ENCODE data around the gene SEC16B. TPM values are rescaled to one million over a fixed set of nuclear protein-coding genes. Genes with fewer than 3 reads are reported as not detected.

The SEC16B gene
- total RNA-seq, 3 donors from 2014 or later, result 2.4 to 9.4 (median 4.7) TPM

GRCh38 chr1:177905686-177906085 lies 64.2 kb downstream of the SEC16B start:
- H3K4me1 ChIP-seq (ENCODE audit: low read depth), result no peaks in the 10 kb centered on the region
- ATAC-seq (no peak), DNase-seq (no peak)
- TF ChIP-seq, protein P1, sequence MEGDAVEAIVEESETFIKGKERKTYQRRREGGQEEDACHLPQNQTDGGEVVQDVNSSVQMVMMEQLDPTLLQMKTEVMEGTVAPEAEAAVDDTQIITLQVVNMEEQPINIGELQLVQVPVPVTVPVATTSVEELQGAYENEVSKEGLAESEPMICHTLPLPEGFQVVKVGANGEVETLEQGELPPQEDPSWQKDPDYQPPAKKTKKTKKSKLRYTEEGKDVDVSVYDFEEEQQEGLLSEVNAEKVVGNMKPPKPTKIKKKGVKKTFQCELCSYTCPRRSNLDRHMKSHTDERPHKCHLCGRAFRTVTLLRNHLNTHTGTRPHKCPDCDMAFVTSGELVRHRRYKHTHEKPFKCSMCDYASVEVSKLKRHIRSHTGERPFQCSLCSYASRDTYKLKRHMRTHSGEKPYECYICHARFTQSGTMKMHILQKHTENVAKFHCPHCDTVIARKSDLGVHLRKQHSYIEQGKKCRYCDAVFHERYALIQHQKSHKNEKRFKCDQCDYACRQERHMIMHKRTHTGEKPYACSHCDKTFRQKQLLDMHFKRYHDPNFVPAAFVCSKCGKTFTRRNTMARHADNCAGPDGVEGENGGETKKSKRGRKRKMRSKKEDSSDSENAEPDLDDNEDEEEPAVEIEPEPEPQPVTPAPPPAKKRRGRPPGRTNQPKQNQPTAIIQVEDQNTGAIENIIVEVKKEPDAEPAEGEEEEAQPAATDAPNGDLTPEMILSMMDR (IDR thresholded peaks at IDR 0.05), result no peak
- intact Hi-C loops (cut with DNase I, micrococcal nuclease), result no loop called here
- no peak overlapping the region for H3K4me3 ChIP-seq
- H3K36me3 ChIP-seq (ENCODE audit: low read depth), result no peaks in the 10 kb centered on the region
- no peaks in the 10 kb centered on the region for H3K9me3 ChIP-seq

DNA sequence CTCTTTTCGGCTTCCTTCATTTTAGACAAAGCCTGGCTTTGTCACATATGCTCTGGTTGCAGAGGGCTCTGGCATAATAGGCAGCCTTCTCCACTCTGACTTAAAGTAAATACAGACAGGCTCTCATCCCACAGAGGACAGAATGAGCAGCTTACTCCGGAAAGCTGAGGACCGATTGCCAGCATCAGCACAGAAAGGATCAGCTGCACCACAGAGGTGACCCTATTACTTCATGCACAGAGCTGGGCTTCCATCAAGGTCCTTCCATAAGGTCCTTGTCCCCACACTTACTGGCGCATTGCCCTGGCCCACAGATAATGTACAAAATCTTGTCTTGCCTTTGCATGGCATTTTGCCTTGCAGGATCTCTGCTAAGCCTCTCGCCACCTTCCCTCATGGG lies 67.6 kb downstream of the SEC16B start:
- intact Hi-C loops (cut with DNase I, micrococcal nuclease), result no loop called here
- no peak for ATAC-seq
- Histone ChIP-seq H3K4me1 (ENCODE audit: low read depth) (peaks cover 15% of the 10 kb centered on the region), H3K9me3 (no peaks in the 10 kb centered on the region), H3K36me3 (ENCODE audit: low read depth) (no peaks in the 10 kb centered on the region), H3K4me3 (no peak overlapping the region)
- DNase-seq, result no peak
- TF ChIP-seq, protein P1 (IDR thresholded peaks at IDR 0.05), result no peak

GRCh38 chr1:177897998-177898654 lies 71.7 kb downstream of the SEC16B start:
- intact Hi-C loops (cut with DNase I, micrococcal nuclease), result no loop called here
- TF ChIP-seq, protein P1 (IDR thresholded peaks at IDR 0.05), result no peak
- H3K4me1 ChIP-seq (ENCODE audit: low read depth), result peaks cover 17% of the 10 kb centered on the region
- H3K4me3 ChIP-seq, result no peak overlapping the region
- DNase-seq, result peak; percentile 58 to 69 (median 64)
- H3K36me3 ChIP-seq (ENCODE audit: low read depth), result no peaks in the 10 kb centered on the region
- peak; percentile 83 for ATAC-seq
- H3K9me3 ChIP-seq, result no peaks in the 10 kb centered on the region

DNA sequence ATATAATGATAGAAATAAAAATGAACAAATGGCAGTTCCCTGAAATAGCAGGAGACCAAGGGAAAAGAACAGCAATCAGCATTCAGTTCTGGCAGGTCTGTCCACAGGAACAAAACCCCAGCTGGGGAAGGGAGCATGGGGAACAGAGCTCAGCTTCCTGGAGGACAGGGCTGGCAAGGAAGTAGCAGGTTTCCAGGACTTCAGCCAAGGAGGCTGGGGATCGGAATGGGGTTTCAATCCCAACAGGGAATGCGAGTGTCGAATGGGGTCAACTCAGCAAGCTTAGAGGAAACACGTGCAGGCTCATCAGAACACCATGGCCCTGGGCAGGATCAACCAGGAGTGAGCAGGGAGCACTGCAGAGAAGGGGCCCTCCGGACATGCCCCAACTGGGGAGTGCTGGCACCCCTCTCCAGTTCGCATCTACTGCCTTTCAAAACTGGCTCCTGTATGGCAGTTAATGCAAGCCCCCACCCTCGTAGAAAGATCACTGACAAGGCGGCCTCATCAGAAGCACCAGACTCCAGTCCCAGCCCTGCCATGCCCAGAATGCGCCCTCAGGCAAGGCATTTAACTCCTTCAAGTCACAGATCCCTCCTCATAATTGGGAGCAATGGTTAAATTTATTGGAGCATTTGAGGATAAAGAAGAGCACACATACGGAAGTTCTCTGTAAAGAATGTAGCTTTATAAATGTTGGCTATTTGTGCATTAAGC lies 72.4 kb downstream of the SEC16B start:
- ATAC-seq (no peak), DNase-seq (peak in 2 of 3 donors; percentile 29 to 32)
- H3K36me3 ChIP-seq (ENCODE audit: low read depth), result no peaks in the 10 kb centered on the region
- no peak overlapping the region for H3K4me3 ChIP-seq
- H3K4me1 ChIP-seq (ENCODE audit: low read depth), result peaks cover 17% of the 10 kb centered on the region
- intact Hi-C loops (cut with DNase I, micrococcal nuclease), result no loop called here
- peaks cover under 1% of the 10 kb centered on the region for H3K9me3 ChIP-seq
- TF ChIP-seq, protein P1 (IDR thresholded peaks at IDR 0.05), result no peak

Other genes starting within 250 kb of the SEC16B start
- 10 to 100 TPM; 13.0 to 17.5 (median 14.2) TPM for gene RASAL2, start 124.0 kb upstream of the SEC16B start, total RNA-seq

All from mucosa of descending colon (tissue), 3 donors.